Measurements from ENCODE around the gene HPS5. TPM values are rescaled to one million over a fixed set of nuclear protein-coding genes. Genes with fewer than 3 reads are reported as not detected.

HPS5 gene
- total and polyA plus RNA-seq, 2 of the 13 experiments (the other 11 are each of a cell fraction or from before 2014, with no cell fraction given) = 6.6 to 25.5 TPM

GRCh38 chr11:18239655-18240054 lies 82.3 kb downstream of the HPS5 start (continued):
- TF ChIP-seq ASH2L (IDR thresholded peaks at IDR 0.05; ENCODE audit: insufficient read length, low read depth, low read length) = no peak
- TF ChIP-seq PPARG (CRISPR knock-in tag; conservative IDR thresholded peaks at IDR 0.05) = no peak
- no peak for TF ChIP-seq ZNF446 (CRISPR knock-in tag; IDR thresholded peaks at IDR 0.05)
- TF ChIP-seq ZNF264 (CRISPR knock-in tag; IDR thresholded peaks at IDR 0.05) = 0 out of 2 replicates have a peak, but pooled peaks have one; percentile 40
- peak; percentile 34; the same call in 1 of the 2 replicates for TF ChIP-seq HDAC1 (CRISPR knock-in tag; IDR thresholded peaks at IDR 0.05)
- TF ChIP-seq EED (CRISPR knock-in tag; IDR thresholded peaks at IDR 0.05) = no peak
- no peak for TF ChIP-seq ZNF614 (CRISPR knock-in tag; IDR thresholded peaks at IDR 0.05; ENCODE audit: borderline replicate concordance)
- no peak for TF ChIP-seq ZNF407 (CRISPR knock-in tag; IDR thresholded peaks at IDR 0.05; ENCODE audit: not compliant biosample characterization)
- no peak for TF ChIP-seq TBX3 (IDR thresholded peaks at IDR 0.05; ENCODE audit: borderline replicate concordance)
- TF ChIP-seq YY1 (IDR thresholded peaks at IDR 0.05; ENCODE audit: insufficient read depth, insufficient replicate concordance, low read depth, low read length) = no peak
- no peak for TF ChIP-seq CHCHD3 (CRISPR knock-in tag; IDR thresholded peaks at IDR 0.05)
- no peak for TF ChIP-seq HNRNPH1 (optimal IDR thresholded peaks at IDR 0.05; ENCODE audit: low read depth, low read length)
- TF ChIP-seq ATF7 (IDR thresholded peaks at IDR 0.05) = no peak
- no peak for TF ChIP-seq ATF7 (CRISPR knock-in tag; IDR thresholded peaks at IDR 0.05)
- no peak for TF ChIP-seq ELF3 (CRISPR knock-in tag; IDR thresholded peaks at IDR 0.05)
- TF ChIP-seq AHDC1 (CRISPR knock-in tag; IDR thresholded peaks at IDR 0.05; ENCODE audit: borderline replicate concordance) = peak; percentile 86
- TF ChIP-seq ZMAT5 (CRISPR knock-in tag; IDR thresholded peaks at IDR 0.05; ENCODE audit: borderline replicate concordance, low read depth) = no peak
